Activated T-helper 1 cell treated with Interleukin-2 at 50 U/mL for 16 hours (primary cell): ENCODE results near the gene P2RY2.
"Not testable (repeated sequence)": the region's sequence is repeated elsewhere in the genome, so short reads cannot be mapped to it uniquely, and the experiment has no call there.

Experiments used
- DNase-seq: peaks from one replicate; pipeline ENCODE4 v3.0.0-alpha.2; 2020; ENCODE audit warnings: low read depth

Gene P2RY2

DNA sequence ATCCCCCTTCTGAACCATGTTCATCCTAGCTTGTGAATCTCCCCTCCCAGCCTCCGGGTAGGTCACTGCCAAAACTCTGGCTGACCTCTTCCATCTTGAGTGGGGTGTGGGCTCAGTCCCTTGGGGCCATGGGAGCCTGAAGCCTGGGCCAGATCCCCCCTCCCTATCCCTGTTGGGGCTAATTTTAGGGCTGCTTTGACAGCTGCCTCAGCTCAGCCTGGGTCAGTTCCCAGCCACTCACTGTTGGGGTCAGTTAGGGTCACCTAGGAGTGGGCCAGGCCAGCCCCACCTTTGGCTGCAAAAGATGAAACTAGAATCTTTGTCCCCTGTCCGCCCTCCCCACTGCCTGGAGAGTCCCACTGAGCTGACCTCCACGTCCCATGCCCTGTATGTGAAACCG, 29.8 kb upstream of the P2RY2 start:
- DNase-seq = no peak

DNA sequence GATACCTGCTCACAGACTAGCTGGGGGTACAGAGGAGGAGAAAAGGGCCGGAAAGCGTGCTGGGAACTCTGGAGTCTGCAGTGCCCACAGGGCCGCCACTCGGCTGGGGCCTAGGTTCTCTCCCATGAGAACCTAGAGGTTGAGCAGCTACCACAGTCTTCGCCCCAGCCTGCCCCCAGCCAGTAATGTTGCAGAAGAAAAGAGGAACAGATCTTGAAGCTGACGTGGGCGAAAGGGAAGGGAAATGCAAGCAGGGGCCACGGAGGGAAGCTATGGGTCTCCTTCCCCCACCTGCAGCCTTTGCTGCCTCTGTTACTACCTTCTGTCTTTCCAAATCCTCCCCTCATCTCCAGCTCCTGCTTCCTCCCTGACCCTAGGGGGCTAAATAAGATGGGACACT, 28.8 kb upstream of the P2RY2 start:
- no peak for DNase-seq

DNA sequence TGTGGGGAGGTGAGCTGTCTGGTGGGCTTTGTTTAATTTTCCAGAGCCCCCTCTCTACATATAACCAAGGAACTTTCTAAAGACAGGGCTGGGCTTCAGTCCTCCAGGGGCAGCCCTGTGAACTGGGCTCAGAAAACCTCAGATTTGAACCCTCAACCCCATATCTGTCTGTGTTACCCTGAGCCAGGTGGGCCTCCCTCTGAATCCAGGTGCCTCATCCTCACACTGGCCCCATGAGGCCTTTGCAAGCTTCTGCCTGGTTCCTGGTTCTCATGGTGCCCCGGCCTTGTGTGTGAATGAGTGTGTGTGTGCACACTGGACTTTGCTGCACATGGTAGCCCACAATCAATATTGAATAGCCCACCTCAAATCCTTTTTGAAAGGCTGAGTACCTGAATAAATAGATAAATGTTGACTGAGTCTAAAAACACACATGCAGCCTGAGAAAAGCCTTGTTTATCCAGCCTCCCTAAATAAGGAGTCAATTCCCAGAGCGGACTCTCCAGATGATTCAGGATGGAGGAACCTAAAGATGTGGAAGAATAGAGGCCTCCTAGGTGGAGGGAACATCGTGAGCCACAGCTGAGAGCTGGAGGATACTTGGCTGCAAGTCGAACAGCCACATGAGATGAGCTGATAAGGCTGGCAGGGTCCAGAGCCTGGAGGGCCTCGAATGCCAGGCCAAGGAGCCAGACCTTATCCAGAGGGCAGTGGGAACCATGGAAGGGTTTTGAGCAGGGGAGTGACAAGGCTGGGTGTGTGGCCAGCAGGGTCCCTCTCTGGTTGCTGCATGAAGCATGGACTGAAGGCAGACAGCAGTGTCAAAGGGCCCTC, 28.1 kb upstream of the P2RY2 start:
- DNase-seq = no peak

DNA sequence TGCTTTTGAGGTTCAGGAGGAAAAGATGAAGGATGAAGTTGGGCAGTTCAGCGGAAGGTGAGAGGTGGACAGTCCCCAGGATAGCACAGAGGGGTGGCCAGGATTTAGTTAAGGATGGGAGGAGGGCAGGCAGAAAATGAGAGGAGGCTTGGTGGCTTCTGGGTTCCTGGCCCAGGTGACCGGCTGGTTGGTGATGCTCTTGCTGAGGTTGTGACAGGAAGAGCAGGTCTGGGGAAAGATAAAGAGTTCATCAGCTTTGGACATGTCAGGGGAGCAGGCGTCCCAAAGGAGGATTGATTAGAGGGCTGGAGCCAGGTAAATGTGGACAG, 27.6 kb upstream of the P2RY2 start:
- no peak for DNase-seq

DNA sequence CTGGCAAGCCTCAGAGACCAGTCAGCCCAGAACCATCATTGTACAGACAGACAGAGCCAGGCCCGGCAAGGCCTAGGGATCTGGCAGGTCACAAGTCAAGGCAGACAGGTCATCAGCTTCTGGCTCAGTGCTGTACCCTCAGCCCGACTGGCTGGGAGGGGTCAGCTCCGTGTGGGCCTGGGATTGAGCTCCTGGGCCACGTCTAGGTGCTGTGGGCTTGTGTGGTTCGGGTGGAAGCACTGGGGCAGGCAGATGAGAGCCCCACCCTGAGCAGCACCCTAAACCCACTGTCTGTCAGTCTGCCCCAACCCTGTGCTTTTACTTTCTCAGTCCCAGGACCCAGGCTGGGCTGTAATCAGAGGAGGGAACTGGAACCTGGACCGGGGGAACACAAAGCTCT, 26.9 kb upstream of the P2RY2 start:
- DNase-seq = no peak

DNA sequence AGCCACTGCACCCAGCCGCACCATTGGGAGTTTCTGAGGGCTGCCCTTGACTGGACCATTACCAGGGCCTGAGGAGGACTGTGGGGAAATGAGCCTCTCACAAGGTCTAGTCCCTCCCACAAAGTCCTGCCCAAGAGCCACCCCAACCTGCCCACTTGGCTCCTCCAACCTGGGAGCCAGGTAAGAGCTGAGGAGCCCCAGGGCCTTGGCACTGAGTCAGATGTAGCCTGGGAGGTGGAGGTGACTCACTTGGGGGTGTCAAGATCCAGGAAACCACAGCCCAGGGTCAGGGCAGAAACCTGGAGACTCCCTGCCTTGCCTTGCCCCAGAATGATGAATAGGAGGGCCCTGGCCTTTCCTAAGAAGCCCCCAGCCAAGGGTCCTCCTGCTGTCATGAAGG, 25.8 kb upstream of the P2RY2 start:
- no peak for DNase-seq

DNA sequence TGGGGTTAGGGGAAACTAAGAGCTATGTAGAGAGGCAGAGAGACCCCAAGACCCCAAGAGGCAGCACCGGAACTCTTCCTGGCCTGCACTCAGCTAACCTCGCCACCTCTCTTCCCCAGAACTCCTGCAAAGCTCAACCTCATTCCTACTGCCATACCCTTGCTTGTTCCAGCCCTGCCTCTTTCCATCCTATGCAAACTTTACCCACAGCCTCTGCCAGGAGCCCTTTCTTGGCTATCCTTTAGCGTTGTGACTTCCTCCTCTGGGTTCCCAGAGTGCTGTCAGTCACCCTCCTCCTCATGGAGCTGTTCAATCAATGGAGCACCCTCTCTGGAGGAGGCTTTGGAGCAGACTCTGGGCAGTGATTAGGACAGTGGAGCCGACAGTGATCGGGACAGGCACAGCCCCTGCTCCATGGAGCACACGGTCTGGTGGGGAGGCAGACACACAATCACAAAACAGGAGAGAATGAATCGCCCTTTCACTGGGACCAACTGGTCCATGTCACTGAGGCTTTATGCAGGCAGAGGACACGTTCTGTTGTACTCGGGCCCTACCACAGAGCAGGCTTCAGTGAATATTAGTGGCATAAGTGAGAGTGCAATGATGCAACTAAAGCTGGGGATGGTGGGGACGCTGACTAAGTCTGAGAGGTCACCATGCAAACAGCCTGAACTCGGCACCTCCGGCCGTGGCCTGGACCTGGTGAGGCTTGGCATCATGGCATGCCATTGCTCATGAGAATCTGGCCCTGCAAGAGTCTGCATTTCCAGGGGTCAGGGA, 24.6 kb upstream of the P2RY2 start:
- DNase-seq = no peak

DNA sequence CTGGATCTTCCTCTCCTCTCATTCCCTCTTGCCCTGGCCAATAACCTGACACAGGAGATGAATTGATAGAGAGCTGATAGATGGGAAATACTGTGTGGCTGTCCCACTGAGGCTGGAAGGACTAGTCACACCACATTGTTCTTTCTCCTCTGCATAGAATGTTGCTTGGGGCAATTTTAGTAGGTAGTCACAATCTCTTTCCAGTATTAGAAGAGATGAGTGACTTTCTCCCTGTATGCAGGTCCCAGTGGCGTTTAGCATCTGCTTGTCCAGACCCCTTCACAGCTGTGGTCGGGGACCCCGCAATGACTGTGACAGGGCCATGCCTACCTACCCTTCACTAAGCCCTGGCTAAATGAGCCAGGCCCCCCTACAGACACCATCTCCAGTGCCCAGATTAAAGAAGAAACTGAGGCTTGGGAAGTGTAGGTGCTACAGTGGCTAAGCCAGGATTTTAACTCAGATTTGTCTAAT, 24.0 kb upstream of the P2RY2 start:
- DNase-seq = no peak

DNA sequence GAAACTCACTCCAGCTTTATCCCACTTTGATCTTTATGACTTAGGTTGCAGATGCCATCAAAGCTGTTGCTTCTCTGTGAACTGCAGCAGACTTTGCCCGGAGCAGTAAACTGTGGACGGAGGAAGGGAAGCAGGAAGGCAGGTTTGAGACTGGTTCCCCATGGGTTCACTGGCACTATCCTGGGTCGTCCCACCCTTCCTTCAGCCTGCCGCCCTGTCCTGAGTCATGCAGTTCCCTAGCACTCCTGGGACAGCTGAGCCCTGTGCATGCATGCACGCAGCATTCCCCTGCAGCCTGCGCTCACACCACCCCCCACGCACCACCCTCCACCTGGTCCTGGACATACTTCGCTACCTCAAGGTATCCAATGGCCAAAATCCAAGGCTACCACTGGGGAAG, 23.5 kb upstream of the P2RY2 start:
- no peak for DNase-seq

DNA sequence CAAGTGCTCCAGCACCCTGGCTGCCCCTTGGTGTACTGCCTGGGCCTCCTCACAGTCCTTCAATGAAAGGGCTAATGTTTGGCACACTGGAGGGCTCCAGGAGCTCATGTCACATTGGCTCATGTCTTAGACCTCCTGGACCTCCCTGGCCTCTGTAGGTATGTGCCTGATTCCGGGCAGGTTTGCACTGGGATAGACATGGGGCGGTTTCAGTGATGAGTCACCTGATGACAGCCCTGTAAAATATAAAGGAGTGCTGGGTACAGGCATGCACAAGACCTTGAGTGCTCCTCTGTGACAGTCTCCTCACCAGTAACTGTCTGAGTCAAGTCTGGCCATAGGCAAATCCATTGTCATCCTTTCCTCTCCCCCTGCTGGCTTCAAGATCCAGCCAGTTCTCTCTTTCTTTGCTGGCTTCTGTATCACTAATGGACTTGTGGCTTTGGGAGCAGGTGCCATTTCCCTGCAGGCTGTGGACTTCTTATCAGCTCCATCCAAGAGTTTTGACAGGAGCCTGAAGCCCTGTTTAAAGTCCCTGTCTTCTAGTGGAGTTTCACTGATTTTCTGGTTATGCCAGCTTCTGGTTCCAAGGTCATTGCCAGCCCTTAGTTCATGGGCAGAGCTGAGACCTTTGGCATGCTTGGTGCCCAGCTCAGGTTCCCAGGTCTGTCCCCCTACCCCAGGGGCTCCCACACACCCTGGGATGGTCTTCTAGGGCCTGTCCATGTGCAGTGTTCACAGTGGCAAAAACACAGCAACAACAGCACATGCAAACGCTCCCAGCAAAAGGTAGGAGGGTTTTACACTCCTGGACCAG, 22.7 kb upstream of the P2RY2 start:
- DNase-seq = no peak

DNA sequence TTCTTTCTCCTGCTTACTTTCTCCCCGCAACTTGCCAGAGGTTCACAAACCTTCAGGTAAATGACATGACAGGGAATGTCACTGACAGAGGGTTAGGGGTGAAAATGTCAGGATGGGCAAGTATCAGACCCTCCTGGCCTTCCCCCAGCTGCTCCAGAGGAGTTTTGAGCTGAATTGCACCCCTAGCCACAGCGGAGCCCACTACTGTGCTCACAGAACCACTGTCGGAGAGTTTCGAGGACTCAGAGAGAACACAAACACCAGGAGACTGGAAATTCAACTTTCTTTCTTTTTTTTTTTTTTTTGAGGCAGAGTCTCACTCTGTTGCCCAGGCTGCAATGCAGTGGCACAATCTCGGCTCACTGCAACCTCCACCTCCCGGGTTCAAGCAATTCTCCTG, 21.5 kb upstream of the P2RY2 start:
- no peak for DNase-seq

DNA sequence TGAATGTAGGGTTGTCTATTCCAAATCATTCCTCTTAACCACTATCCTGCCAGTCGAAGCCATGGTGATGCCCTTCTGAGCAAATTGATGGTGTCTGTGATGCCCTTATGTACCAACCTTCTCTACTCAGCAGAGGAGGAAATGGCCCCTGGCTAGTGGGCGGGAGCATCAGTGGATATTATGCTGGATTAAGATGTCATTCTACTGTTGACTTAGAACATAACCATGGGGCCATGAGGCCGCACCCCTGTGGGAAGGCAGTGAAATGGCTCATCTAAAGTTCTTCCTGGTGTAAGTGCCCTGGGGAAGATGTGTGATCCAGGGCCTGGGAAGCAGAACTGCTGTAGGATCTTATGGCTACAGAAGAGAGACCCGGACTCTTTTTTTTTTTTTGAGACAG, 20.7 kb upstream of the P2RY2 start:
- DNase-seq = no peak

DNA sequence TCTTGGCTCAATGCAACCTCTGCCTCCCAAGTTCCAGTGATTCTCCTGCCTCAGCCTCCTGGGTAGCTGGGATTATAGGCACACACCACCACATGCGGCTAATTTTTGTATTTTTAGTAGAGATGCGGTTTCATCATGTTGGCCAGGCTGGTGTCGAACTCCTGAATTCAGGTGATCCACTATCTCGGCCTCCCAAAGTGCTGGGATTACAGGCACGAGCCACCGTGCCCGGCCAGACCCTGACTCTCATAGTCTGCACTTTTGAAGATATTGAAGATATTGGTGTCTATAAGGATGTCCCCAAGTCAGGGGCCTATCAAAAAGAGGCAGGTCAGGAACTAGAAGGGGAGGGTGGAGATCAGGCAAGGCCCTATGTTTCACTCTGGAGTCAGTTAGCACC, 20.3 kb upstream of the P2RY2 start:
- DNase-seq = not testable (repeated sequence)

DNA sequence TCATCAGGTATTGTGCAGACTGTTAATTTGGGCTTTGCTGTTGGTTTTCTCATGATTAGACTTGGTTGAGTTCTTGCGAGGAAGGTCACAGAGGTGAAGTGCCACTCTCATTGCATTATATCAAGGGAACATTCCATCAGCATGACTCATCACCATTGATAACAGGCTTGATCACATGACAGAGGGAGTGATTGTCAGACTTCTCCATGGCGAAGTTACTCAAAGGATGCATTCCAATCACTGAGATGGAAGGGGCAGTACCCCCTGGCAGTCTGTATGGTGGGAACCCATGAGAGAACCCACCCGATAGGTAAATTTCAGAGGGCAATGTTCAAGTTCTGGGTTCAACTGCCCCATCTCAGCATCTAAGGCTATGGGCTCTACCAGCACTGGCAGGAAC, 19.4 kb upstream of the P2RY2 start:
- DNase-seq = no peak

DNA sequence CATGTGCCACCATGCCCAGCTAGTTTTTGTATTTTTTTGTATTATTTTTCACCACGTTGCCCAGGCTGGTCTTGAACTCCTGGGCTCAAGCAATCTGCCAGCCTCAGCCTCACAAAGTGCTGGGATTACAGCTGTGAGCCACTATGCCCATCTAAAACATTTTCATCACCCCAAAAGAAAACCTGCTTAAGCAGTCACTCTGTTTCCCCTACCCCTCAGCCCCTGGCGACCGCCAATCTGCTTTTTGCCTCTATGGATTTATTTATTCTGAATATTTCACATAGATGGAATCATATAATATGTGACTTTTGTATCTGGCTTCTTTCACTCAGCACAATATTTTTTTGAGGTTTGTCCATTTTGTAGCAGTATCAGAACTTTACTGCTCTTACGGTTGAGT, 18.6 kb upstream of the P2RY2 start:
- DNase-seq = no peak

DNA sequence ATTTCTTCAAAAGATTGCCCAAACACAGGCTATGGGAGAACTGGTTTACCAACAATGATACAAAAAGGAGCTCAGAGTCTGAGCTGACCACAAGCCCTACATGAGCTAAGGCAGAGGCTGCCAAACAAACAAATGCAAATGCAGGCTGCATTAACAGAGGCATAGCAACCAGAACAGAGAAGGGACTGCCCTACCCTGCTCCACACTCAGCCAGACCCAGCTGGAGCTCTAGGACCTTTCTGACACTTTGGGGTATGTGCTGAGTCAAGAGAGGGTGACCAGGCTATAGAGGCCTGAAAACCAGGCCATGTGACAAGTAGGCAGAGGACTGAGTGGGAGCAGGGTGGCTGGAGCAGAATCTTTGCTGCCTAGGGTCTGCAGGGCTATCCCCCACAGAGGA, 17.8 kb upstream of the P2RY2 start:
- DNase-seq = no peak

DNA sequence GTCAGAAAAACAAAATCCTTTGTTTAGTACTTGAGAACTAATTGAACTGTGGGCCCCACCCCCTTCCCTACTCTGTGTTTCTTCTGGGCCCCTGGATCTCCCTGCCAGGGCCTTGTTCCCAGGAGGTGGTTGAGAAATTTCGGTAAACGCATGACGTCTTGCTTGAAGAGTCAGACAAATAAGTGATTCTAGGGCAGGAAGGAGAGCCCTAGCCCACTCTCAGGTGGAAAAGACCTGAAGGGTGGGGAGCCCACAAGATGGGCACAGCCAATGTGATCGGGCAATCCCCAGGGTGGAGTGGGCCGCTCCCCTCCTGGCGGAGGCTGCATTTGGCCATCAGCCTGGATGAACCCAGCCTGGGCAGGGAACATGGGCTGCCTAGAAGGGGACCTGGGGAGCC, 16.8 kb upstream of the P2RY2 start:
- DNase-seq = no peak

DNA sequence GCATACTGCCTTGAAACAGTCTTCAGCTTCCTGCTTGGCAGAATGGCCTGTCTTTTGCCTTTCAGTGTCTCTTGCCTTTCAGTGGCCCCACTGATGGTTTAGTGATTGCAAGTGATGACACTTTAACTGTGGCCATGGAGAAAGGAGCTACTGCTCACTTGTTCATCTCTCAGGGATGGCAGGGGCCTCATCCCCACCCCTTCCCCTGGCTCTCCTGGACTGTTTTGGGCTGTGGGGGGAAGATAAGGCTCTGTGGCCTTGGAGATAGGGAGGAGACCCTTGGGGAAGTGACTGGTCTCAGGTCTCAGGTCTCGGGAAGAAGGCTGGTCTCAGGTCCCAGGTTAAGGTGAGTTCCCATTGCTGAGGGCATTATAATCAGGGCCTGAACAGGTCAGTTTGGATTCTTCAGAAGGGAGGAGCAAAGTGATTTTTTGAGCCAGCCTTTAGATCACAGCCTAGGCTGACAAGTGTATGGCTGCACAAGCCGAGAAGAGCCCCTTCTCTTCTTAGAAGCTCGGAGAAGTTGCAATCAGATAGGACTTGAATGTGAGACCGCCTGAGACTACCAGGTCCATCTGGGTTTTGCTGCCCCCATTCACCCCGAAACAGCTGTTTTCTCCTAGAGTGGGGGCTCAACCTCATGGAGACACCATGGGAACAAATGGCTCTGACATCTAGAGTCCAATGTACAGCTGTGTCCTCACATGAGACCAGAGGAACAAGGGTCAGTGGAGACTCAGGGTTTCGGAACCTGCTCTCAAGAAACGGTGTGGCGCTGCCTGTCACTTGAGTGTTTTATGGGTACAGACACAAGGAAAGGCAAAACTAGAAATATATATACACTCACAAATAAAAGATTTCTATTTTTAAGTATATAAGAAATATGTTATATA, 15.9 kb upstream of the P2RY2 start:
- DNase-seq = no peak

DNA sequence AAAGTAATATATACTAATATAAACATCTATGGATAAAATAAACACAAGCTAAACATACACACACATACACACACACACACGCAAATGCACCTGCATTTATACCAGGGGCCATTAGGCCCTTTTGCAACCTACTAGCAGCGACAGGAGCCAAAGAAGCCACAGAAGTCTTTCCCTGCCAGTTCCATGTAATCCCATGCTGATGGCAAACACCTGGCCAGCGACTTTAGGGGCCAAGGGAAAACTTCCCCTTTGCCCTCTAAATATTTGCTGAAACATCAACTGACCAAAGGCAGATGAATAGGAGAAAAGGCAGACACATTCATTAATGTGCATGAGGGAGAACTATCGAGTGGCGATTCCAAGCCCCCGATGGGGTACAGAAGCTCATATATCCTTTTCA, 14.8 kb upstream of the P2RY2 start:
- DNase-seq = no peak

DNA sequence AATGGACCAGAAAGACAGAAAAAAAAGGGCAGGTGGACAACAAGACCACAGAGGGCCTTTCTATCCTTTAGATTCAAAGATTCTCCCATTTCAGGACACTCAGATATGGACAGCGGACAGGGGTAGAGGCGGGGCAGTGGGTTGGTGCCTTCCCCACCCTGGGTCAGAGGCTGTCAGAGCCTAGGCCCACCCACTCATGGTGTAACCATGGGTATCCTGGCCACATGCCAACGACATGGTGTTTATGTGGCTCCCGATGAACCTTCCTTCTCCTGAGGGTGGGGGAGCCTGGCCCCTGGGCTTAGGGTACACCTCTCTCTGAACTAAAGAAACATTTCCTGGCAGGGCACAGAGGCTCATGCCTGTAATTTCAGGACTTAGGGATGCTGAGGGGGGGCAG, 14.3 kb upstream of the P2RY2 start:
- DNase-seq = no peak

DNA sequence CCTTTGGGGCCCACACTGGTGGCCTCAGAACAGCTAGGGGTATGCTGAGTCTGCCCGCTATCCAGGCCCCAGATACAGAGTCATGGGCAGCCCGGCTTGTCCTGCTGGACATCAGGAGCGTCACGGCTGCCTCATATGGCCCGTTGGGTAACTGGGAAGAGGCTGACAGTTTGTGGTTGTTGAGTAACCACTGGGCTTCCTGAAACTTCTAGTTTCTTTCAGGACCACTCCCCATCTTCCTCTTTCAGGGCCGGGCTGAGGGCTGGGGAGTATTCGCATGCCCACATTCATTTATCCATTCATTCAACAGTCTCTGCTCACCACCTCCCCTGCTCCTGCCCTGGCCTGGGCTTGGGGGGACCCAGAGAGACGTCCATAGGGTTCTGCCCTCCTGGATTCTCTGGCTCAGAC, 13.4 kb upstream of the P2RY2 start:
- DNase-seq = no peak
